IPS-11a (cell line): ENCODE data around the gene PBLD.

Source experiments
- H3K4me3 ChIP-seq: one replicate; pipeline ENCODE4 v1.5.1; 2013; ENCODE audit warnings: low read depth, low read length, control low read depth

The PBLD gene

GRCh38 chr10:68239069-68239468 lies 93.7 kb downstream of the PBLD start:
- no peak overlapping the region for H3K4me3 ChIP-seq

GRCh38 chr10:68238371-68238770 lies 94.4 kb downstream of the PBLD start:
- no peak overlapping the region for H3K4me3 ChIP-seq

GRCh38 chr10:68237173-68237572 lies 95.6 kb downstream of the PBLD start:
- no peak overlapping the region for H3K4me3 ChIP-seq

GRCh38 chr10:68235581-68235980 lies 97.1 kb downstream of the PBLD start:
- H3K4me3 ChIP-seq = no peak overlapping the region

- H3K4me3 ChIP-seq = no peak overlapping the region
Observed at GRCh38 chr10:68235111-68235510, 97.6 kb downstream of the PBLD start.

- H3K4me3 ChIP-seq = no peak overlapping the region
Observed at GRCh38 chr10:68233046-68233445, 99.7 kb downstream of the PBLD start.
